HCT116 (cell line): ENCODE results near the gene GATAD2B. TPM values are rescaled to one million over a fixed set of nuclear protein-coding genes. Genes with fewer than 3 reads are reported as not detected.
"Not testable (repeated sequence)": the region's sequence is repeated elsewhere in the genome, so short reads cannot be mapped to it uniquely, and the experiment has no call there.

Experiments
- ATAC-seq: fragments of 200-7000 bp; cut with Tn5 transposase; 2 replicates; pipeline ENCODE4 v1.9.1; 2020; ENCODE audit warnings: mild to moderate bottlenecking, moderate library complexity
- BruUV-seq: library from RNA; stranded (reverse); fragments of 400-500 nt; replicated peaks from 2 replicates; lab custom pipeline; 2021; lab: Mats Ljungman, UMichigan
- CTCF ChIA-PET: fragments of 300-600 bp; sonication (Branson Sonifier 250); formaldehyde crosslinking; loops from one replicate; lab custom pipeline; 2021; ENCODE audit warnings: antibody characterized with exemption; lab: Charles Lee
- POLR2A ChIA-PET: fragments of 300-600, 350-600 bp; sonication (Branson Sonifier 250); formaldehyde crosslinking; loops from one replicate; lab custom pipeline; 2021; ENCODE audit warnings: antibody characterized with exemption; lab: Charles Lee
- RAD21 ChIA-PET, 2 experiments: fragments of 300-600 bp; sonication (Branson Sonifier 250); formaldehyde crosslinking; loops; one replicate each; lab custom pipeline; 2023; ENCODE audit warnings: low total read pairs in 2 of 2; ENCODE audit not compliant: uncharacterized antibody in 2 of 2, unreplicated experiment in 2 of 2, low non-redundant PET in 1 of 2; lab: Charles Lee
- DNase-seq: peaks from one replicate; pipeline ENCODE4 v3.0.0-alpha.2; 2010; ENCODE audit warnings: low read depth, low spot score
- H2AFZ ChIP-seq: fragments of 200-600 bp; shearing (Covaris generic), sonication (generic); 2 replicates; pipeline ENCODE4 v1.6.1; 2017; ENCODE audit warnings: low read depth, mixed run types, mixed read lengths, antibody characterized with exemption, low read length; ENCODE audit not compliant: poor library complexity, severe bottlenecking
- H3K27ac ChIP-seq: 2 replicates; pipeline ENCODE4 v1.5.1; 2012; ENCODE audit warnings: low read depth, low read length
- H3K27me3 ChIP-seq: fragments of 200-600 bp; sonication (generic); 2 replicates; pipeline ENCODE4 v1.6.1; 2016; ENCODE audit warnings: mixed run types, low read length, mixed read lengths; ENCODE audit not compliant: insufficient read depth
- H3K36me3 ChIP-seq, 2 experiments: fragments of 200-500 bp in 1 of 2; fragments of 200-600 bp in 1 of 2; sonication (Bioruptor generic) in 1 of 2; sonication (generic) in 1 of 2; 2 replicates each; pipeline versions ENCODE4 v1.5.1 to v1.6.1; 2014 to 2016; ENCODE audit warnings: low read length in 2 of 2, inconsistent platforms in 1 of 2, mixed read lengths in 1 of 2, mixed run types in 1 of 2; ENCODE audit not compliant: insufficient read depth in 2 of 2, control insufficient read depth in 1 of 2
- H3K4me1 ChIP-seq, 2 experiments: fragments of 200-600 bp in 1 of 2; sonication (generic) in 1 of 2; 2 replicates each; pipeline versions ENCODE4 v1.5.1 to v1.6.1; 2012 to 2017; ENCODE audit warnings: low read length in 2 of 2, inconsistent platforms in 1 of 2, mild to moderate bottlenecking in 1 of 2, mixed read lengths in 1 of 2, mixed run types in 1 of 2, moderate library complexity in 1 of 2; ENCODE audit not compliant: insufficient read depth in 2 of 2, control insufficient read depth in 1 of 2
- H3K4me2 ChIP-seq: fragments of 200-600 bp; sonication (generic); 2 replicates; pipeline ENCODE4 v1.6.1; 2017; ENCODE audit warnings: mixed run types, low read length, mixed read lengths
- H3K4me3 ChIP-seq, 2 experiments: fragments of 200-600 bp in 1 of 2; sonication (generic) in 1 of 2; replicated peaks in 1 of 2; 2 replicates each; pipeline ENCODE4 v1.5.1; 2011 to 2016; ENCODE audit warnings: low read length in 2 of 2, control low read depth in 1 of 2, low read depth in 1 of 2, mild to moderate bottlenecking in 1 of 2, mixed read lengths in 1 of 2, mixed run types in 1 of 2
- H3K79me2 ChIP-seq: fragments of 200-600 bp; sonication (generic); 2 replicates; pipeline ENCODE4 v1.6.1; 2017; ENCODE audit warnings: mild to moderate bottlenecking, mixed run types, low read length, moderate library complexity, mixed read lengths; ENCODE audit not compliant: insufficient read depth
- H3K9ac ChIP-seq: fragments of 200-600 bp; sonication (generic); 2 replicates; pipeline ENCODE4 v1.6.1; 2016; ENCODE audit warnings: low read length, mixed read lengths
- H3K9me2 ChIP-seq: fragments of 200-600 bp; sonication (generic), shearing (Covaris generic); 2 replicates; pipeline ENCODE4 v1.6.1; 2017; ENCODE audit warnings: mixed run types, mild to moderate bottlenecking, moderate library complexity; ENCODE audit not compliant: insufficient read depth
- H3K9me3 ChIP-seq, 2 experiments: fragments of 200-500 bp in 1 of 2; fragments of 200-600 bp in 1 of 2; sonication (Bioruptor generic) in 1 of 2; sonication (generic) in 1 of 2; 2 replicates each; pipeline ENCODE4 v1.6.1; 2014 to 2017; ENCODE audit warnings: low read length in 2 of 2, mixed read lengths in 2 of 2, inconsistent platforms in 1 of 2, low read depth in 1 of 2, mild to moderate bottlenecking in 1 of 2, mixed run types in 1 of 2, moderate library complexity in 1 of 2; ENCODE audit not compliant: control insufficient read depth in 1 of 2, insufficient read depth in 1 of 2
- H4K20me1 ChIP-seq: fragments of 200-600 bp; sonication (generic), shearing (Covaris generic); 2 replicates; pipeline ENCODE4 v1.6.1; 2017; ENCODE audit warnings: mixed run types, mild to moderate bottlenecking, moderate library complexity; ENCODE audit not compliant: insufficient read depth
- CBX3 ChIP-seq: IDR thresholded peaks from 2 replicates; pipeline ENCODE4 v1.6.1; 2012; ENCODE audit warnings: low read depth
- EGR1 ChIP-seq: IDR thresholded peaks from 2 replicates; pipeline ENCODE4 v1.6.1; 2012; ENCODE audit warnings: low read depth
- EZH2 ChIP-seq: fragments of 200-600 bp; sonication (generic); IDR thresholded peaks from 2 replicates; pipeline ENCODE4 v1.6.1; 2017; ENCODE audit warnings: antibody characterized with exemption, mixed run types
- JUND ChIP-seq: IDR thresholded peaks from 2 replicates; pipeline ENCODE4 v1.6.1; 2012
- SIN3A ChIP-seq: IDR thresholded peaks from 2 replicates; pipeline ENCODE4 v1.6.1; 2012; ENCODE audit warnings: low read depth
- SP1 ChIP-seq: IDR thresholded peaks from 2 replicates; pipeline ENCODE4 v1.6.1; 2012; ENCODE audit warnings: low read depth
- SRF ChIP-seq: IDR thresholded peaks from 2 replicates; pipeline ENCODE4 v1.6.1; 2012; ENCODE audit warnings: low read depth
- ZFX ChIP-seq: fragments of 450-650 bp; IDR thresholded peaks from 2 replicates; pipeline ENCODE4 v1.6.1; 2017
- intact Hi-C: fragments of 100-400 bp; cut with micrococcal nuclease; formaldehyde crosslinking; loops from 2 replicates; pipeline ENCODE4 v1.10.0; 2022
- total RNA-seq: library from RNA; stranded (reverse); gene quantifications from one replicate; pipeline ENCODE4 v1.2.1, GENCODE V29; 2021; ENCODE audit not compliant: unreplicated experiment
- TF ChIP-seq, protein P1 (sequence below): IDR thresholded peaks from 2 replicates; pipeline ENCODE4 v1.6.1; 2011; ENCODE audit warnings: mild to moderate bottlenecking, low read length, moderate library complexity; ENCODE audit not compliant: insufficient replicate concordance; ENCODE audit errors: extremely low read depth

The GATAD2B gene
- total RNA-seq, 1 experiment from 2014 or later: 50.2 TPM

DNA sequence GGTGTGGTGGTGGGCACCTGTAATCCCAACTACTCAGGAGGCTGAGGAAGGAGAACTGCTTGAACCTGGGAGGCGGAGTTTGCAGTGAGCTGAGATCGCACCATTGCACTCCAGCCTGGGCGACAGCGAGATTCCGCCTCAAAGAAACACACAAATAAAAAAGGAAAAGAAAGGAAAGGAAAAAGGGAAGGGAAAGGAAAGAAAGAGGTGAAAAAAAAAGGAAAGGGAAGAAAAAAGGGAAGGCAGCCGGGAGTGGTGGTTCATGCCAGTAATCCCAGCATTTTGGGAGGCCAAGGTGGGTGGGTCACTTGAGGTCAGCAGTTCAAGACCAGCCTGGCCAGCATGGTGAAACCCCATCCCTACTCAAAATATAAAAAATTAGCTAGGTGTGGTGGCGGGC lies 31.7 kb downstream of the GATAD2B start:
- ATAC-seq, intact Hi-C loops, H4K20me1 ChIP-seq, RAD21 ChIA-PET, H3K9me3 ChIP-seq, H3K9ac ChIP-seq, H3K36me3 ChIP-seq, H3K27me3 ChIP-seq, H2AFZ ChIP-seq, DNase-seq, H3K9me2 ChIP-seq, H3K4me2 ChIP-seq, POLR2A ChIA-PET, H3K4me1 ChIP-seq, H3K4me3 ChIP-seq, BruUV-seq, CTCF ChIA-PET, H3K27ac ChIP-seq: not testable (repeated sequence)
- peaks cover 50% of the 10 kb centered on the region for H3K79me2 ChIP-seq

- no peaks in the 10 kb centered on the region for H3K9me3 ChIP-seq
- no peaks in the 10 kb centered on the region for H3K9me2 ChIP-seq
- no peaks in the 10 kb centered on the region for H3K27me3 ChIP-seq
- TSS peak; percentile 23 for BruUV-seq
- H3K4me3 ChIP-seq: no peak overlapping the region
- H3K4me2 ChIP-seq: no peak overlapping the region
- CTCF ChIA-PET: no interaction called here
- POLR2A ChIA-PET: no interaction called here
- H3K36me3 ChIP-seq: no peaks in the 10 kb centered on the region
- intact Hi-C loops: no loop called here
- H2AFZ ChIP-seq: no peak overlapping the region
- no peak for ATAC-seq
- RAD21 ChIA-PET: no interaction called here
- H3K79me2 ChIP-seq: peaks cover 54% of the 10 kb centered on the region
- DNase-seq: no peak
- no peak overlapping the region for H3K9ac ChIP-seq
- no peaks in the 10 kb centered on the region for H3K4me1 ChIP-seq
- TF ChIP-seq CBX3 (no peak), SRF (no peak), ZFX (no peak), SIN3A (no peak), SP1 (no peak), EZH2 (no peak), EGR1 (no peak), JUND (no peak)
- TF ChIP-seq, protein P1, sequence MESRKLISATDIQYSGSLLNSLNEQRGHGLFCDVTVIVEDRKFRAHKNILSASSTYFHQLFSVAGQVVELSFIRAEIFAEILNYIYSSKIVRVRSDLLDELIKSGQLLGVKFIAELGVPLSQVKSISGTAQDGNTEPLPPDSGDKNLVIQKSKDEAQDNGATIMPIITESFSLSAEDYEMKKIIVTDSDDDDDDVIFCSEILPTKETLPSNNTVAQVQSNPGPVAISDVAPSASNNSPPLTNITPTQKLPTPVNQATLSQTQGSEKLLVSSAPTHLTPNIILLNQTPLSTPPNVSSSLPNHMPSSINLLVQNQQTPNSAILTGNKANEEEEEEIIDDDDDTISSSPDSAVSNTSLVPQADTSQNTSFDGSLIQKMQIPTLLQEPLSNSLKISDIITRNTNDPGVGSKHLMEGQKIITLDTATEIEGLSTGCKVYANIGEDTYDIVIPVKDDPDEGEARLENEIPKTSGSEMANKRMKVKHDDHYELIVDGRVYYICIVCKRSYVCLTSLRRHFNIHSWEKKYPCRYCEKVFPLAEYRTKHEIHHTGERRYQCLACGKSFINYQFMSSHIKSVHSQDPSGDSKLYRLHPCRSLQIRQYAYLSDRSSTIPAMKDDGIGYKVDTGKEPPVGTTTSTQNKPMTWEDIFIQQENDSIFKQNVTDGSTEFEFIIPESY: no peak
- H4K20me1 ChIP-seq: no peaks in the 10 kb centered on the region
- H3K27ac ChIP-seq: no peak overlapping the region
Observed at GRCh38 chr1:153888533-153888932, 34.2 kb downstream of the GATAD2B start.
